ENCODE measurements around the gene INKA1.

DNA sequence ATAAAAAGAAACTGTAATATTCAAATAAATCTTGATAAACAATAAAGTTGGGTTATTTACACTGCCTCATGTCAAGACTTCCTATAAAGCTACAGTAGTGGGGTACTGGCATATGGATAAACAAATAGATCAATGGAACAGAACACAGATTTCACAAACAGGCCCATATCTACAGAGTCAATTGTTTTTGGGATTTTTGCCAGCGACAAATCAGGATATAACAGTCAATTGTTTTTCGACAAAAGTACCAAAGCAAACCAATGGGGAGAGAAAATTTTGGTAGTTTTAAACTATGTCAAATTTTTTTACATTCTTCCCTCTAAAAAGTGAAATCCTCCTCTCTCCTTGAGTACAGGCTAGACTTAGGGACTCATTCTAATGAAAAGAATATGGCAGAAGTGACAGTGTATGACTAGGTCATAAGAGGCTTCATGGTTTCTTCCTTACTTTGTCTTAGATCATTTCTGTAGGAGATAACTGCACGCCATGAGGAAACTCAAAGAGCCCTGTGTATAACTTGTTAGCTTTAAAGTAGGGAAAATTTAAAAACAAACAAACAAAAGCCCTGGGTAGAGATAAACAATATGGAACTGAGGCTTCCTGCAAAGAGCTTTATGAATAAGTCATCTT, 33.7 kb upstream of the INKA1 start:
- no peak for TF ChIP-seq RAD21 (CRISPR knock-in tag; conservative IDR thresholded peaks at IDR 0.05 in 1 of 2, IDR thresholded peaks at IDR 0.05 in 1 of 2)
- TF ChIP-seq, protein P1, sequence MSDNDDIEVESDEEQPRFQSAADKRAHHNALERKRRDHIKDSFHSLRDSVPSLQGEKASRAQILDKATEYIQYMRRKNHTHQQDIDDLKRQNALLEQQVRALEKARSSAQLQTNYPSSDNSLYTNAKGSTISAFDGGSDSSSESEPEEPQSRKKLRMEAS (CRISPR knock-in tag; IDR thresholded peaks at IDR 0.05) = no peak
- no peak for TF ChIP-seq ZC3H4 (CRISPR knock-in tag; IDR thresholded peaks at IDR 0.05; ENCODE audit: borderline replicate concordance)
- TF ChIP-seq L3MBTL2 (IDR thresholded peaks at IDR 0.05) = no peak
- no peak for TF ChIP-seq E2F3 (CRISPR knock-in tag; IDR thresholded peaks at IDR 0.05)
- TF ChIP-seq, protein P2, sequence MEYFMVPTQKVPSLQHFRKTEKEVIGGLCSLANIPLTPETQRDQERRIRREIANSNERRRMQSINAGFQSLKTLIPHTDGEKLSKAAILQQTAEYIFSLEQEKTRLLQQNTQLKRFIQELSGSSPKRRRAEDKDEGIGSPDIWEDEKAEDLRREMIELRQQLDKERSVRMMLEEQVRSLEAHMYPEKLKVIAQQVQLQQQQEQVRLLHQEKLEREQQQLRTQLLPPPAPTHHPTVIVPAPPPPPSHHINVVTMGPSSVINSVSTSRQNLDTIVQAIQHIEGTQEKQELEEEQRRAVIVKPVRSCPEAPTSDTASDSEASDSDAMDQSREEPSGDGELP (CRISPR knock-in tag; IDR thresholded peaks at IDR 0.05; ENCODE audit: borderline replicate concordance) = no peak
- TF ChIP-seq, protein P3, sequence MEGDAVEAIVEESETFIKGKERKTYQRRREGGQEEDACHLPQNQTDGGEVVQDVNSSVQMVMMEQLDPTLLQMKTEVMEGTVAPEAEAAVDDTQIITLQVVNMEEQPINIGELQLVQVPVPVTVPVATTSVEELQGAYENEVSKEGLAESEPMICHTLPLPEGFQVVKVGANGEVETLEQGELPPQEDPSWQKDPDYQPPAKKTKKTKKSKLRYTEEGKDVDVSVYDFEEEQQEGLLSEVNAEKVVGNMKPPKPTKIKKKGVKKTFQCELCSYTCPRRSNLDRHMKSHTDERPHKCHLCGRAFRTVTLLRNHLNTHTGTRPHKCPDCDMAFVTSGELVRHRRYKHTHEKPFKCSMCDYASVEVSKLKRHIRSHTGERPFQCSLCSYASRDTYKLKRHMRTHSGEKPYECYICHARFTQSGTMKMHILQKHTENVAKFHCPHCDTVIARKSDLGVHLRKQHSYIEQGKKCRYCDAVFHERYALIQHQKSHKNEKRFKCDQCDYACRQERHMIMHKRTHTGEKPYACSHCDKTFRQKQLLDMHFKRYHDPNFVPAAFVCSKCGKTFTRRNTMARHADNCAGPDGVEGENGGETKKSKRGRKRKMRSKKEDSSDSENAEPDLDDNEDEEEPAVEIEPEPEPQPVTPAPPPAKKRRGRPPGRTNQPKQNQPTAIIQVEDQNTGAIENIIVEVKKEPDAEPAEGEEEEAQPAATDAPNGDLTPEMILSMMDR (IDR thresholded peaks at IDR 0.05 in 2 of 3, conservative IDR thresholded peaks at IDR 0.05 in 1 of 3; ENCODE audit: insufficient read depth in 2 of 3, low read depth in 1 of 3, low read length in 3 of 3) = no peak
- TF ChIP-seq ZFP36 (IDR thresholded peaks at IDR 0.05; ENCODE audit: low read depth, low read length, partially characterized antibody) = no peak
- no peak for TF ChIP-seq MTA3 (IDR thresholded peaks at IDR 0.05; ENCODE audit: borderline replicate concordance)
- TF ChIP-seq TAL1 (IDR thresholded peaks at IDR 0.05) = no peak
- TF ChIP-seq POLR2A (conservative IDR thresholded peaks at IDR 0.05) = no peak
- TF ChIP-seq GABPB1 (CRISPR knock-in tag; IDR thresholded peaks at IDR 0.05) = no peak
- TF ChIP-seq SREBF2 (CRISPR knock-in tag; IDR thresholded peaks at IDR 0.05) = no peak
- TF ChIP-seq NRF1 (conservative IDR thresholded peaks at IDR 0.05 in 1 of 2, IDR thresholded peaks at IDR 0.05 in 1 of 2) = no peak

Measured in K562 (cell line).